Measurements from ENCODE around the gene APLF.
"Not testable (repeated sequence)": the region's sequence is repeated elsewhere in the genome, so short reads cannot be mapped to it uniquely, and the experiment has no call there.

The APLF gene

GRCh38 chr2:68579689-68580088 lies 112.3 kb downstream of the APLF start:
- no peak for DNase-seq (ENCODE audit: low read depth, low spot score)

- DNase-seq (ENCODE audit: low read depth, low spot score), result no peak
Measured at GRCh38 chr2:68588589-68588988, 121.2 kb downstream of the APLF start.

- no peak for DNase-seq (ENCODE audit: low read depth, low spot score)
Measured at GRCh38 chr2:68589963-68590362, 122.6 kb downstream of the APLF start.

GRCh38 chr2:68590702-68591101 lies 123.3 kb downstream of the APLF start:
- no peak for DNase-seq (ENCODE audit: low read depth, low spot score)

GRCh38 chr2:68591225-68591624 lies 123.8 kb downstream of the APLF start:
- no peak for DNase-seq (ENCODE audit: low read depth, low spot score)

GRCh38 chr2:68594041-68594440 lies 126.7 kb downstream of the APLF start:
- no peak for DNase-seq (ENCODE audit: low read depth, low spot score)

- peak; percentile 56 for DNase-seq (ENCODE audit: low read depth, low spot score)
Measured at GRCh38 chr2:68594674-68595492, 127.5 kb downstream of the APLF start.

- not testable (repeated sequence) for DNase-seq (ENCODE audit: low read depth, low spot score)
Measured at GRCh38 chr2:68595493-68595785, 128.1 kb downstream of the APLF start.

GRCh38 chr2:68600495-68600894 lies 133.1 kb downstream of the APLF start:
- DNase-seq (ENCODE audit: low read depth, low spot score), result not testable (repeated sequence)

GRCh38 chr2:68603059-68603458 lies 135.7 kb downstream of the APLF start:
- no peak for DNase-seq (ENCODE audit: low read depth, low spot score)

GRCh38 chr2:68604077-68604476 lies 136.7 kb downstream of the APLF start:
- no peak for DNase-seq (ENCODE audit: low read depth, low spot score)

- DNase-seq (ENCODE audit: low read depth, low spot score), result no peak
Measured at GRCh38 chr2:68605939-68606338, 138.6 kb downstream of the APLF start.

- DNase-seq (ENCODE audit: low read depth, low spot score), result no peak
Measured at GRCh38 chr2:68606759-68607158, 139.4 kb downstream of the APLF start.

- no peak for DNase-seq (ENCODE audit: low read depth, low spot score)
Measured at GRCh38 chr2:68607837-68608236, 140.5 kb downstream of the APLF start.

- no peak for DNase-seq (ENCODE audit: low read depth, low spot score)
Measured at GRCh38 chr2:68612765-68613519, 145.6 kb downstream of the APLF start.

GRCh38 chr2:68620772-68621171 lies 153.4 kb downstream of the APLF start:
- DNase-seq (ENCODE audit: low read depth, low spot score), result no peak

- DNase-seq (ENCODE audit: low read depth, low spot score), result no peak
Measured at GRCh38 chr2:68623820-68624219, 156.4 kb downstream of the APLF start.

- no peak for DNase-seq (ENCODE audit: low read depth, low spot score)
Measured at GRCh38 chr2:68627615-68628014, 160.2 kb downstream of the APLF start.
